ENCODE measurements around the gene FGF11. TPM values are rescaled to one million over a fixed set of nuclear protein-coding genes. Genes with fewer than 3 reads are reported as not detected.

The FGF11 gene
- total and polyA plus RNA-seq, 11 donors: 1.6 to 9.6 (median 7.8) TPM

DNA sequence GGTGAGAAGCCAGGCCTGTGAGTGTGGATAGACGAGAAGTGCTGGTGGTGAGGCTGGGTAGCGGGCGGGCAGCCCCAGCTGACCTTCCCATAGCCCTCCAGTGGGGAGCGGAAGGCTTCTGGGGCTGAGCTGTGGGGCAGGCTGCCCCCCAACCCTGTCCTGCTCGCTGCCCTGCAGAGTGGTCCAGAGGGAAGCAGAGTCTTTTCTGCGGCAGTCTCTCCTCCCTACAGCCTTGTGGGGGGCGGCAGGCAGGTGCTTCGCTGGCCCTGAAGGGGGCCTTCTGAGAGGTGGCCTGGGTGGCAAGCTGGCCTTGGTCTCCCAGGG lies 27.9 kb upstream of the FGF11 start:
- H3K4me3 ChIP-seq: no peak overlapping the region
- H3K36me3 ChIP-seq: peaks cover 0 to 16% (median 0%) of the 10 kb centered on the region in 9 donors
- no peaks in the 10 kb centered on the region for H3K9me3 ChIP-seq
- intact Hi-C loops (cut with DNase I): no loop called here
- TF ChIP-seq, protein P1, sequence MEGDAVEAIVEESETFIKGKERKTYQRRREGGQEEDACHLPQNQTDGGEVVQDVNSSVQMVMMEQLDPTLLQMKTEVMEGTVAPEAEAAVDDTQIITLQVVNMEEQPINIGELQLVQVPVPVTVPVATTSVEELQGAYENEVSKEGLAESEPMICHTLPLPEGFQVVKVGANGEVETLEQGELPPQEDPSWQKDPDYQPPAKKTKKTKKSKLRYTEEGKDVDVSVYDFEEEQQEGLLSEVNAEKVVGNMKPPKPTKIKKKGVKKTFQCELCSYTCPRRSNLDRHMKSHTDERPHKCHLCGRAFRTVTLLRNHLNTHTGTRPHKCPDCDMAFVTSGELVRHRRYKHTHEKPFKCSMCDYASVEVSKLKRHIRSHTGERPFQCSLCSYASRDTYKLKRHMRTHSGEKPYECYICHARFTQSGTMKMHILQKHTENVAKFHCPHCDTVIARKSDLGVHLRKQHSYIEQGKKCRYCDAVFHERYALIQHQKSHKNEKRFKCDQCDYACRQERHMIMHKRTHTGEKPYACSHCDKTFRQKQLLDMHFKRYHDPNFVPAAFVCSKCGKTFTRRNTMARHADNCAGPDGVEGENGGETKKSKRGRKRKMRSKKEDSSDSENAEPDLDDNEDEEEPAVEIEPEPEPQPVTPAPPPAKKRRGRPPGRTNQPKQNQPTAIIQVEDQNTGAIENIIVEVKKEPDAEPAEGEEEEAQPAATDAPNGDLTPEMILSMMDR (IDR thresholded peaks at IDR 0.05): no peak
- no peak for TF ChIP-seq POLR2A (IDR thresholded peaks at IDR 0.05)
- no peaks in the 10 kb centered on the region for H3K4me1 ChIP-seq
- no peak overlapping the region for H3K27ac ChIP-seq
- ATAC-seq (no peak), DNase-seq (no peak)
- no peaks in the 10 kb centered on the region for H3K27me3 ChIP-seq
- WGBS, 4 donors: 87 to 94% (median 91%) methylated on average over 7 to 8 of the region's 8 CpGs

DNA sequence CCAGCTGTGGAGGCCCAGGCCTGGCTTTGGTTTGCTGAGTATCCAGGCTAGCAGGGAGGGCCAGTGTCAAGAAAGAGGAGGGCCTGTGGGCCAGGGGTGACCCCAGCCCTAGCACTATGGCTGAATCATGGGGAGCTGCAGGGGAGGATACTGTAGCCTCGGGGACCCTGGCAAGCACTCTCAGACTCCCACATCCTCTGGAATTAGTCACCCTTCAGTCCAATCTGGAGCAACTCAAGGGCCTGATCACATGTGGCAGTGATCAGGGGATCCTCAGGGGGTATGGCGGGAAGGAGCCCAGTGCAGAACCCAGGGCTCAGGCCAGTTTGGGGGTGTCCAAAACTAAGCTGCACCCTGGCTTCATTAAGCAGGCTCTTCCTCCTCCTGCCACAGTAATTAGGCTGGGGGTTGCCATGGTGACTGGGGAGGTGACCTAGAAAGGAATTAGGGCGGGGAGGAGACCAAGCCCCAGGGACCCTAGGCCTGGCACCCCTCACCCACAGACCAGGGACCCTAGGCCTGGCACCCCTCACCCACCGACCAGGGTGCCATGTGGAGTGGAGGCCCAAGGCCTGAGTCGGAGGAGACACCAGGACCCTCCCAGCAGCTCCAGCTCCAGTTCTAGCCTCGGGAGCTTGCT lies 25.8 kb upstream of the FGF11 start:
- no peaks in the 10 kb centered on the region for H3K9me3 ChIP-seq
- 78 to 93% (median 82%) methylated on average over 4 to 6 of the region's 6 CpGs for WGBS, 4 donors
- peak in 1 of 4 donors; percentile 45 for ATAC-seq
- no peaks in the 10 kb centered on the region for H3K27me3 ChIP-seq
- peaks cover 0 to 19% (median 0%) of the 10 kb centered on the region in 9 donors for H3K36me3 ChIP-seq
- TF ChIP-seq, protein P1 (IDR thresholded peaks at IDR 0.05): no peak
- TF ChIP-seq POLR2A (IDR thresholded peaks at IDR 0.05): no peak
- H3K4me1 ChIP-seq: no peaks in the 10 kb centered on the region
- H3K27ac ChIP-seq: no peak overlapping the region
- H3K4me3 ChIP-seq: no peak overlapping the region
- DNase-seq: no peak
- intact Hi-C loops (cut with DNase I): no loop called here

DNA sequence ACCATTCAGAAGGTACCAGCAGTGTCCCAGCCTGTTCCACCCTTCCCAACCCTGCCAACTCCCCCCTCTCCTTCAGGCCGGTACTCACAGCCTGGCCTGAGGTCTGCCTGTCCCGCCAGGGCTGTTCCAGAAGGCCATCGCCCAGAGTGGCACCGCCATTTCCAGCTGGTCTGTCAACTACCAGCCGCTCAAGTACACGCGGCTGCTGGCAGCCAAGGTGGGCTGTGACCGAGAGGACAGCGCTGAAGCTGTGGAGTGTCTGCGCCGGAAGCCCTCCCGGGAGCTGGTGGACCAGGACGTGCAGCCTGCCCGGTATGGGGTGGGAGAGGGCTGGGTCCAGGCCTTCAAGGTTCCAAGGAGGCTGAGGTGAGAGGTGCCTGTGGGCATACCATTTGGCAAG lies 24.5 kb upstream of the FGF11 start:
- intact Hi-C loops (cut with DNase I): no loop called here
- ATAC-seq: no peak
- H3K4me1 ChIP-seq: no peaks in the 10 kb centered on the region
- TF ChIP-seq POLR2A (IDR thresholded peaks at IDR 0.05): no peak
- TF ChIP-seq, protein P1 (IDR thresholded peaks at IDR 0.05): no peak
- H3K9me3 ChIP-seq: no peaks in the 10 kb centered on the region
- 83 to 86% (median 86%) methylated on average over 9 to 14 of the region's 14 CpGs for WGBS, 4 donors
- no peak overlapping the region for H3K27ac ChIP-seq
- no peaks in the 10 kb centered on the region for H3K27me3 ChIP-seq
- peaks cover 0 to 19% (median 0%) of the 10 kb centered on the region in 9 donors for H3K36me3 ChIP-seq
- H3K4me3 ChIP-seq: no peak overlapping the region
- DNase-seq: no peak

DNA sequence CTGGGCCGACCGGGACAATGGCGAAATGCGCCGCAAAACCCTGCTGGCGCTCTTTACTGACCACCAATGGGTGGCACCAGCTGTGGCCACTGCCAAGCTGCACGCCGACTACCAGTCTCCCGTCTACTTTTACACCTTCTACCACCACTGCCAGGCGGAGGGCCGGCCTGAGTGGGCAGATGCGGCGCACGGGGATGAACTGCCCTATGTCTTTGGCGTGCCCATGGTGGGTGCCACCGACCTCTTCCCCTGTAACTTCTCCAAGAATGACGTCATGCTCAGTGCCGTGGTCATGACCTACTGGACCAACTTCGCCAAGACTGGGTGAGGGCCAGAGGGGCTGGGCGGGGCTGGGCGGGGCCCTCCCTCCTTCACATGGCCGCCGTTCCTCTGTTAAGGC lies 23.5 kb upstream of the FGF11 start:
- Histone ChIP-seq H3K4me1 (no peaks in the 10 kb centered on the region), H3K36me3 (peaks cover 0 to 19% (median 0%) of the 10 kb centered on the region in 9 donors), H3K4me3 (no peak overlapping the region), H3K9me3 (no peaks in the 10 kb centered on the region), H3K27ac (no peak overlapping the region), H3K27me3 (no peaks in the 10 kb centered on the region)
- DNase-seq: no peak
- 90 to 93% (median 91%) methylated on average over 18 to 23 of the region's 23 CpGs for WGBS, 4 donors
- intact Hi-C loops (cut with DNase I): no loop called here
- ATAC-seq: no peak
- TF ChIP-seq, protein P1 (IDR thresholded peaks at IDR 0.05): no peak
- TF ChIP-seq POLR2A (IDR thresholded peaks at IDR 0.05): no peak

All from heart left ventricle (tissue), 16 donors.